Natural killer cell (primary cell): ENCODE results near the gene XBP1. TPM values are rescaled to one million over a fixed set of nuclear protein-coding genes. Genes with fewer than 3 reads are reported as not detected.

Experiments
- ATAC-seq, 3 donors: fragments of 150-1000 bp in 2 of 3; fragments of 200-7000 bp in 1 of 3; cut with Tn5 transposase; 1 replicate in 1 of 3; 2 replicates in 2 of 3; pipeline ENCODE4 v1.10.0; 2021; ENCODE audit warnings: mild to moderate bottlenecking in 2 of 3, moderate library complexity in 2 of 3
- DNase-seq, 2 donors: peaks; one replicate each; pipeline versions ENCODE4 v3.0.0 to v3.0.0-alpha.2; 2013 to 2021; ENCODE audit warnings: mixed read lengths in 1 of 2
- H3K27ac ChIP-seq: one replicate; pipeline ENCODE4 v1.5.1; 2013; ENCODE audit warnings: mild to moderate bottlenecking, low read length
- H3K27me3 ChIP-seq: one replicate; pipeline ENCODE4 v1.6.1; 2013; ENCODE audit warnings: low read length; ENCODE audit not compliant: control insufficient read depth, insufficient read depth
- H3K36me3 ChIP-seq: one replicate; pipeline ENCODE4 v1.6.1; 2013; ENCODE audit warnings: low read length; ENCODE audit not compliant: control insufficient read depth, insufficient read depth
- H3K4me1 ChIP-seq: one replicate; pipeline ENCODE4 v1.6.1; 2013; ENCODE audit warnings: low read length; ENCODE audit not compliant: control insufficient read depth, insufficient read depth
- H3K4me3 ChIP-seq: one replicate; pipeline ENCODE4 v1.5.1; 2013; ENCODE audit warnings: low read length
- H3K9me3 ChIP-seq: one replicate; pipeline ENCODE4 v1.6.1; 2013; ENCODE audit warnings: low read length; ENCODE audit not compliant: control insufficient read depth, insufficient read depth
- H3K27ac Mint-ChIP-seq, 2 donors: one replicate each; pipeline ENCODE4 v1.8.0; 2022; ENCODE audit warnings: mild to moderate bottlenecking in 2 of 2, mixed read lengths in 2 of 2, moderate library complexity in 1 of 2
- H3K27me3 Mint-ChIP-seq, 2 donors: one replicate each; pipeline ENCODE4 v1.8.0; 2022; ENCODE audit warnings: low read depth in 2 of 2, mixed read lengths in 2 of 2
- H3K36me3 Mint-ChIP-seq: one replicate; pipeline ENCODE4 v1.8.0; 2022; ENCODE audit warnings: mixed read lengths
- H3K4me1 Mint-ChIP-seq, 2 donors: one replicate each; pipeline ENCODE4 v1.8.0; 2022; ENCODE audit warnings: mixed read lengths in 2 of 2
- H3K4me3 Mint-ChIP-seq: one replicate; pipeline ENCODE4 v1.8.0; 2022; ENCODE audit warnings: mild to moderate bottlenecking, moderate library complexity, mixed read lengths
- H3K9me3 Mint-ChIP-seq, 2 donors: one replicate each; pipeline ENCODE4 v1.8.0; 2022; ENCODE audit warnings: mixed read lengths in 2 of 2
- CTCF ChIP-seq: fragments of 200-600 bp; IDR thresholded peaks from one replicate; pipeline ENCODE4 v1.8.0; 2022; ENCODE audit warnings: antibody characterized with exemption
- WGBS: methylation state at CpG from one replicate; pipeline ENCODE4 v1.1.7; 2013; ENCODE audit warnings: missing lambda C conversion rate; ENCODE audit not compliant: insufficient coverage; 5-methylcytosine and 5-hydroxymethylcytosine counted together
- intact Hi-C: fragments of 100-400 bp; cut with micrococcal nuclease; formaldehyde crosslinking; loops from one replicate; pipeline ENCODE4 v1.14.2; 2022
- total RNA-seq, 4 donors: library from RNA; stranded (reverse); fragments of 120-200 nt in 1 of 4; gene quantifications; one replicate each; pipeline versions ENCODE4 v1.2.3 to v1.2.4, GENCODE V29; 2013 to 2022

Gene XBP1
- total RNA-seq, 3 donors from 2014 or later (not counting 1 experiment from before 2014, with no cell fraction given) = 221 to 240 (median 224) TPM

- H3K36me3 Mint-ChIP-seq = peaks cover 8% of the 10 kb centered on the region
- H3K4me3 Mint-ChIP-seq = no peak overlapping the region
- no peaks in the 10 kb centered on the region for H3K9me3 Mint-ChIP-seq
- no peak overlapping the region for H3K4me3 ChIP-seq
- H3K27me3 Mint-ChIP-seq = no peaks in the 10 kb centered on the region
- H3K9me3 ChIP-seq = no peaks in the 10 kb centered on the region
- no peak overlapping the region for H3K27ac ChIP-seq
- no peaks in the 10 kb centered on the region for H3K27me3 ChIP-seq
- no peaks in the 10 kb centered on the region for H3K36me3 ChIP-seq
- 52% methylated on average over 5 of the region's 5 CpGs for WGBS
- H3K4me1 ChIP-seq = peaks cover 62% of the 10 kb centered on the region
- DNase-seq = no peak
- H3K27ac Mint-ChIP-seq = peak overlapping the region; percentile 56 to 81
- peaks cover 54 to 63% of the 10 kb centered on the region in 2 donors for H3K4me1 Mint-ChIP-seq
- no peak for TF ChIP-seq CTCF
- no peak for ATAC-seq
- intact Hi-C loops = no loop called here
These were observed 19.1 kb upstream of the XBP1 start for GRCh38 chr22:28819253-28820096.

DNA sequence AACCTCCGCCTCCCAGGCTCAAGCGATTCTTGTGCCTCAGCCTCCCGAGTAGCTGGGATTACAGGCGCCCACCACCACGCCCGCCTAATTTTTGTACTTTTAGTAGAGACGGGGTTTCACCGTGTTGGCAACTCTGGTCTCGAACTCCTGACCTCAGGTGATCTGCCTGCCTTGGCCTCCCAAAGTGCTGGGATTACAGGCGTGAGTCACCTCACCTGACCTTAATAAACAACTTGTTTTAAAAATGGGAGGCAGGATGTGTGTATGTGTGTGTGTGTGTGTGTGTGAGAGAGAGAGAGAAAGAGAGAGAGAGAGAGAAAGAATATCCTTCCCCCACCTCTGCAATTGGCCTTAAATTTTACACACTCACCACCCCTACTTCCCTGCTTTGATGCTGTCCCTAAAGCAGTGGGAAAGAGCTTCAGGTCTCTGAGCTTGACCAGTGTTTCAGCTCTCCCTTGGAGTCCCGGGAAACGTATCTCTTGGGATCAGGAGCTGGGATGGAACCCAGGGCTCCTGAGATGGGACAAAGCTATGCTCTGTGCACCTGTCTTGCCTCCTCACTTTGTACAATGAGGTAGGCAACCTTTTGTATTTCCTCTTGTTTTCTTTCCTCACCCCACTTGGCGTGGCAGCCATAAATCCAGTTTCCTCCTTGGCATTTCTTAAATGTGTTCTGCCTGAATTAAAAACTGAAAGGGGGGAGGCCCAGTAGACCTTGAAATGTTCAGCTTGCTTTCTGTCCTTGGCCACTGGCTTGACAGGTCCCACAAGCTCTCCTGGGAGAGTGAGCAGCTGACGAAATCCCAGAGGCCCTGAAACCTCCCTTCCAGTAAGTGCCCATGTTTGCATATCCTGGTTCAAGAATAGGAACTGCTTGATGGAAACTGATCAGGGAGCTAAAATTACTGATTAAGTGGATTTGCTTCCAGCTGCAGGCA lies 17.8 kb upstream of the XBP1 start:
- 93% methylated on average over 12 of the region's 14 CpGs for WGBS
- DNase-seq = no peak
- no peak for TF ChIP-seq CTCF
- no peaks in the 10 kb centered on the region for H3K27me3 ChIP-seq
- no peaks in the 10 kb centered on the region for H3K36me3 ChIP-seq
- Mint-ChIP-seq H3K4me3 (peak overlapping the region; percentile 65), H3K4me1 (peaks cover 62 to 72% of the 10 kb centered on the region in 2 donors), H3K9me3 (no peaks in the 10 kb centered on the region), H3K27ac (peak overlapping the region; percentile 56 to 81), H3K27me3 (no peaks in the 10 kb centered on the region), H3K36me3 (peaks cover 8% of the 10 kb centered on the region)
- ATAC-seq = no peak
- no peak overlapping the region for H3K4me3 ChIP-seq
- H3K4me1 ChIP-seq = peaks cover 67% of the 10 kb centered on the region
- intact Hi-C loops = no loop called here
- no peak overlapping the region for H3K27ac ChIP-seq
- no peaks in the 10 kb centered on the region for H3K9me3 ChIP-seq

DNA sequence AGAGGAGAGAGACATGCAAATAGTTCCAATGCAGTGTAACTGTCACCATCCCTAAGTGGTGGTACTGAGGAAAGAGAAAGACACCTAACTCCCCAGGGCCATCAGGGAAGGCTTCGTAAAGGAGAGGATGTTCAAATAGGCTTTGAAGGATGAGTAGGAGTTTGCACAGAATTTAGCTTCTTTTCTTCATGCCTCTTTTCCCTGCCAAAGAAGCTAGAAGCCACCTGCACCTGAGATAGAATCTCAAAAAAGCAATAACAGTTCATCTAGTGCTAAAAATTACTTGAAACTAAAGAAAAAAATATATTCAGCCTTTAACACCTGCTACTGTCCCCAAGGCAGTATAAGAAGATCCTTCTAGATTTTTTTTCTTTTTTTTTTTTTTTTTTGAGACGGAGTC lies 16.7 kb upstream of the XBP1 start:
- no peak for ATAC-seq
- no peaks in the 10 kb centered on the region for H3K27me3 ChIP-seq
- no peak overlapping the region for H3K27ac ChIP-seq
- WGBS = 100% methylated on average over 1 of the region's 2 CpGs
- DNase-seq = no peak
- no peak overlapping the region for H3K27ac Mint-ChIP-seq
- no peak overlapping the region for H3K4me3 ChIP-seq
- H3K4me1 ChIP-seq = peaks cover 67% of the 10 kb centered on the region
- no peaks in the 10 kb centered on the region for H3K36me3 ChIP-seq
- H3K9me3 ChIP-seq = no peaks in the 10 kb centered on the region
- H3K4me3 Mint-ChIP-seq = no peak overlapping the region
- H3K9me3 Mint-ChIP-seq = no peaks in the 10 kb centered on the region
- peaks cover 64 to 74% of the 10 kb centered on the region in 2 donors for H3K4me1 Mint-ChIP-seq
- no peaks in the 10 kb centered on the region for H3K27me3 Mint-ChIP-seq
- TF ChIP-seq CTCF = no peak
- intact Hi-C loops = no loop called here
- peaks cover 8% of the 10 kb centered on the region for H3K36me3 Mint-ChIP-seq
